NCI-H2171 treated with DMSO at 0.1 percent for 48 hours (cell line): ENCODE results near the gene LRCOL1.
A peak's percentile ranks its signal among the peaks of the same experiment; 100 is the strongest.

Experiments
- DNase-seq: peaks from one replicate; lab custom pipeline; 2025; lab: John Stamatoyannopoulos, UW

LRCOL1 gene

GRCh38 chr12:132563911-132564310 lies 46.5 kb downstream of the LRCOL1 start:
- DNase-seq: no peak

GRCh38 chr12:132562489-132563021 lies 47.8 kb downstream of the LRCOL1 start:
- DNase-seq: no peak

- DNase-seq: peak; percentile 18
Measured at GRCh38 chr12:132561427-132562156, 48.8 kb downstream of the LRCOL1 start.

- peak; percentile 88 for DNase-seq
Measured at GRCh38 chr12:132560614-132561426, 49.6 kb downstream of the LRCOL1 start.

- peak; percentile 27 for DNase-seq
Measured at GRCh38 chr12:132560364-132560613, 50.1 kb downstream of the LRCOL1 start.

- peak; percentile 55 for DNase-seq
Measured at GRCh38 chr12:132559652-132560363, 50.6 kb downstream of the LRCOL1 start.

GRCh38 chr12:132558861-132559623 lies 51.3 kb downstream of the LRCOL1 start:
- DNase-seq: peak; percentile 26

- no peak for DNase-seq
Measured at GRCh38 chr12:132558042-132558856, 52.1 kb downstream of the LRCOL1 start.

GRCh38 chr12:132557291-132558015 lies 52.9 kb downstream of the LRCOL1 start:
- no peak for DNase-seq

GRCh38 chr12:132556801-132557200 lies 53.6 kb downstream of the LRCOL1 start:
- no peak for DNase-seq

GRCh38 chr12:132556216-132556615 lies 54.2 kb downstream of the LRCOL1 start:
- no peak for DNase-seq

- DNase-seq: no peak
Measured at GRCh38 chr12:132555686-132556085, 54.7 kb downstream of the LRCOL1 start.

- DNase-seq: peak; percentile 12
Measured at GRCh38 chr12:132554845-132555630, 55.3 kb downstream of the LRCOL1 start.
